ENCODE data around the gene FTSJ1. TPM values are rescaled to one million over a fixed set of nuclear protein-coding genes. Genes with fewer than 3 reads are reported as not detected.
A peak's percentile ranks its signal among the peaks of the same experiment; 100 is the strongest.

FTSJ1 gene
- polyA plus RNA-seq, 3 donors: 36.6 to 44.3 (median 40.4) TPM

DNA sequence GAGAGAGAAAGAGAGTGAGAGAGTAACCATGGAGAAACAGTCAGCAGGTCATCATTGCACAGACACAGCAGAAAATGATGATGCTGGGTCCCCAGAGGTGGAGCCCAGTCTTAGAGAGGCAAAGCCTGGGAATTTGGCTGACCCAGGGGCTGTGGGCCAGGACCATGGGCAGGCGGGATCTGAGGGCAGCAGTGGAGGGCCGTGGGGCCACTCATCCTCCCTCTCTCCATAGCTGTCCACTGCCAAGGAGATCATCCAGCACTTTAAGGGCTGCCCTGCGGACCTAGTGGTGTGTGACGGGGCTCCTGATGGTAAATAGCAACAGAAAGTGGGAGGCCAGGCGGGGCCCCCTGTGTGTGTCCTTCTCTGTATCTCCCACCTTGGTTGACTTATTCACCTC is 2.8 kb downstream of the FTSJ1 start:
- Histone ChIP-seq H3K79me2 (ENCODE audit: insufficient read depth, low read length) (peaks cover 22% of the 10 kb centered on the region), H3K27ac (ENCODE audit: low read depth in 1 of 2, low read length in 2 of 2) (no peak overlapping the region), H3K4me3 (replicated peaks in 1 of 3; ENCODE audit: low read depth in 2 of 3, low read length in 3 of 3) (no peak overlapping the region), H2AFZ (ENCODE audit: insufficient read depth, low read depth, low read length, poor library complexity, severe bottlenecking) (no peak overlapping the region), H3K4me1 (ENCODE audit: control insufficient read depth in 1 of 2, insufficient read depth in 2 of 2, low read length in 2 of 2) (peaks cover 8 to 24% of the 10 kb centered on the region in 2 donors), H3K9me3 (replicated peaks in 1 of 2; ENCODE audit: control insufficient read depth in 1 of 2, insufficient read depth in 1 of 2, low read length in 2 of 2) (no peaks in the 10 kb centered on the region), H3K27me3 (ENCODE audit: control insufficient read depth in 2 of 2, insufficient read depth in 2 of 2, low read length in 2 of 2) (no peaks in the 10 kb centered on the region), H3K9ac (ENCODE audit: insufficient read depth, low read length, poor library complexity, severe bottlenecking) (no peak overlapping the region), H4K20me1 (ENCODE audit: insufficient read depth, low read length) (no peaks in the 10 kb centered on the region), H3K4me2 (replicated peaks; ENCODE audit: extremely low read depth, low read length, poor library complexity, severe bottlenecking) (no peak overlapping the region), H3K36me3 (replicated peaks in 1 of 2; ENCODE audit: control insufficient read depth in 1 of 2, insufficient read depth in 2 of 2, low read length in 2 of 2) (peaks cover 22 to 43% of the 10 kb centered on the region in 2 donors)
- WGBS (ENCODE audit: insufficient coverage): no CpG with 5 or more reads among the region's 5 CpGs
- TF ChIP-seq, protein P1, sequence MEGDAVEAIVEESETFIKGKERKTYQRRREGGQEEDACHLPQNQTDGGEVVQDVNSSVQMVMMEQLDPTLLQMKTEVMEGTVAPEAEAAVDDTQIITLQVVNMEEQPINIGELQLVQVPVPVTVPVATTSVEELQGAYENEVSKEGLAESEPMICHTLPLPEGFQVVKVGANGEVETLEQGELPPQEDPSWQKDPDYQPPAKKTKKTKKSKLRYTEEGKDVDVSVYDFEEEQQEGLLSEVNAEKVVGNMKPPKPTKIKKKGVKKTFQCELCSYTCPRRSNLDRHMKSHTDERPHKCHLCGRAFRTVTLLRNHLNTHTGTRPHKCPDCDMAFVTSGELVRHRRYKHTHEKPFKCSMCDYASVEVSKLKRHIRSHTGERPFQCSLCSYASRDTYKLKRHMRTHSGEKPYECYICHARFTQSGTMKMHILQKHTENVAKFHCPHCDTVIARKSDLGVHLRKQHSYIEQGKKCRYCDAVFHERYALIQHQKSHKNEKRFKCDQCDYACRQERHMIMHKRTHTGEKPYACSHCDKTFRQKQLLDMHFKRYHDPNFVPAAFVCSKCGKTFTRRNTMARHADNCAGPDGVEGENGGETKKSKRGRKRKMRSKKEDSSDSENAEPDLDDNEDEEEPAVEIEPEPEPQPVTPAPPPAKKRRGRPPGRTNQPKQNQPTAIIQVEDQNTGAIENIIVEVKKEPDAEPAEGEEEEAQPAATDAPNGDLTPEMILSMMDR (IDR thresholded peaks at IDR 0.05): no peak
- Mint-ChIP-seq H3K9me3 (peaks cover 0 to 11% (median 1%) of the 10 kb centered on the region in 7 donors), H3K36me3 (peaks cover 40 to 46% of the 10 kb centered on the region in 2 donors), H3K27ac (peak overlapping the region in 1 of 7 donors; percentile 83), H3K4me3 (no peak overlapping the region), H3K4me1 (peaks cover 19% of the 10 kb centered on the region), H3K27me3 (ENCODE audit: low read depth in 3 of 3) (peaks cover 0 to 2% (median 2%) of the 10 kb centered on the region in 3 donors)
- no peak for DNase-seq
- intact Hi-C loops (cut with micrococcal nuclease): loop anchor here in 1 of 2 donors (5.0 to 10.0 kb wide), 2 partner anchors 58 to 96 kb away; partner anchors contain the start of genes RBM3 and TBC1D25

DNA sequence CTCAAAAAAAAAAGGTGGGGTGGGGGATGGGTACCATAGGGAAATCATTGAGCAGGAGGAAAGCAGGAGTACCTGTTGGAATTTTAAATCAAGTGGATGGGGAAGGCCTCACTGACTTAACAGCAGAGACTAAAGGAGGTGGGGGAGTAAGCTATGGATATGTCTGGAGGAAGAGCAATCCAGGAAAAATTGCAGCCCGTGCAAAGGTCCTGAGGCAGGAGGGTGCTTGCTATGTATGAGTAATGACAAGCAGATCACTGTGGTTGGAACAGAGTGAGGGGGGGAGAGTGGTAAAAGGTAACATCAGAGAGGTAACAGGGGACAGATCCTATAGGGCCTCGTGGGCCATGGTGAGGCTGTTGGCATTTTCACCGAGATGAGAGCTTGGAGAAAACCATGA is 4.1 kb downstream of the FTSJ1 start:
- peaks cover 16% of the 10 kb centered on the region for H3K4me1 Mint-ChIP-seq
- WGBS (ENCODE audit: insufficient coverage): 100% methylated on average over 3 of the region's 3 CpGs
- peaks cover 0 to 11% (median 1%) of the 10 kb centered on the region in 7 donors for H3K9me3 Mint-ChIP-seq
- Histone ChIP-seq H3K9me3 (replicated peaks in 1 of 2; ENCODE audit: control insufficient read depth in 1 of 2, insufficient read depth in 1 of 2, low read length in 2 of 2) (no peaks in the 10 kb centered on the region), H3K27me3 (ENCODE audit: control insufficient read depth in 2 of 2, insufficient read depth in 2 of 2, low read length in 2 of 2) (no peaks in the 10 kb centered on the region), H4K20me1 (ENCODE audit: insufficient read depth, low read length) (no peaks in the 10 kb centered on the region), H3K36me3 (replicated peaks in 1 of 2; ENCODE audit: control insufficient read depth in 1 of 2, insufficient read depth in 2 of 2, low read length in 2 of 2) (peaks cover 23 to 46% of the 10 kb centered on the region in 2 donors), H3K79me2 (ENCODE audit: insufficient read depth, low read length) (peaks cover 22% of the 10 kb centered on the region), H3K9ac (ENCODE audit: insufficient read depth, low read length, poor library complexity, severe bottlenecking) (no peak overlapping the region), H3K4me1 (ENCODE audit: control insufficient read depth in 1 of 2, insufficient read depth in 2 of 2, low read length in 2 of 2) (peaks cover 8 to 20% of the 10 kb centered on the region in 2 donors), H2AFZ (ENCODE audit: insufficient read depth, low read depth, low read length, poor library complexity, severe bottlenecking) (no peak overlapping the region), H3K4me3 (replicated peaks in 1 of 3; ENCODE audit: low read depth in 2 of 3, low read length in 3 of 3) (no peak overlapping the region), H3K27ac (ENCODE audit: low read depth in 1 of 2, low read length in 2 of 2) (no peak overlapping the region), H3K4me2 (replicated peaks; ENCODE audit: extremely low read depth, low read length, poor library complexity, severe bottlenecking) (no peak overlapping the region)
- intact Hi-C loops (cut with micrococcal nuclease): loop anchor here in 1 of 2 donors (10.0 kb wide), 1 partner anchor 325 kb away; the partner anchor contains the start of gene HDAC6
- H3K36me3 Mint-ChIP-seq: peaks cover 40 to 46% of the 10 kb centered on the region in 2 donors
- peaks cover 0 to 5% (median 2%) of the 10 kb centered on the region in 3 donors for H3K27me3 Mint-ChIP-seq (ENCODE audit: low read depth in 3 of 3)
- TF ChIP-seq, protein P1 (IDR thresholded peaks at IDR 0.05): no peak
- DNase-seq: no peak
- no peak overlapping the region for H3K4me3 Mint-ChIP-seq
- peak overlapping the region in 1 of 7 donors; percentile 79 for H3K27ac Mint-ChIP-seq

All from CD14-positive monocyte (primary cell).